SU-DHL-6 (cell line): ENCODE data around the gene GRHL3.

ENCODE experiments used
- H2AFZ ChIP-seq: fragments of 200-600 bp; sonication (generic); 2 replicates; pipeline ENCODE4 v1.6.1; 2014; ENCODE audit warnings: low read depth, mild to moderate bottlenecking, moderate library complexity, mixed read lengths, antibody characterized with exemption, low read length; ENCODE audit not compliant: severe bottlenecking
- H3F3A ChIP-seq: fragments of 200-600 bp; shearing (Covaris generic); 2 replicates; pipeline ENCODE4 v1.6.0; 2016; ENCODE audit warnings: antibody characterized with exemption, mild to moderate bottlenecking; ENCODE audit not compliant: insufficient read depth
- H3K27ac ChIP-seq: fragments of 200-600 bp; sonication (generic); 2 replicates; pipeline ENCODE4 v1.5.1; 2016; ENCODE audit warnings: low read depth, mild to moderate bottlenecking, low read length, moderate library complexity, mixed read lengths
- H3K27me3 ChIP-seq: fragments of 200-600 bp; sonication (generic), shearing (Covaris generic); 2 replicates; pipeline ENCODE4 v1.6.0; 2014; ENCODE audit warnings: mild to moderate bottlenecking, low read length
- H3K36me3 ChIP-seq: fragments of 200-600 bp; sonication (generic); 2 replicates; pipeline ENCODE4 v1.6.1; 2014; ENCODE audit warnings: mild to moderate bottlenecking, low read length, mixed read lengths
- H3K4me2 ChIP-seq: fragments of 300-600, 200-600 bp; shearing (Covaris generic), sonication (generic); 2 replicates; pipeline ENCODE4 v1.6.0; 2014; ENCODE audit warnings: low read length, low read depth, mild to moderate bottlenecking; ENCODE audit not compliant: poor library complexity, severe bottlenecking
- H3K4me3 ChIP-seq: fragments of 200-600 bp; sonication (generic); 2 replicates; pipeline ENCODE4 v1.5.1; 2014; ENCODE audit warnings: antibody characterized with exemption, low read length, mild to moderate bottlenecking, mixed read lengths; ENCODE audit not compliant: insufficient read depth, poor library complexity, severe bottlenecking
- H3K79me2 ChIP-seq: fragments of 200-600 bp; sonication (generic); 2 replicates; pipeline ENCODE4 v1.6.1; 2014; ENCODE audit warnings: mild to moderate bottlenecking, low read length, moderate library complexity; ENCODE audit not compliant: insufficient read depth
- H3K9ac ChIP-seq: fragments of 200-600 bp; sonication (generic); 2 replicates; pipeline ENCODE4 v1.7.0; 2014; ENCODE audit warnings: mild to moderate bottlenecking, low read length
- H3K9me2 ChIP-seq: fragments of 200-600 bp; sonication (generic); replicated peaks from 2 replicates; pipeline ENCODE4 v1.6.1; 2014; ENCODE audit warnings: low read length; ENCODE audit not compliant: insufficient read depth
- H3K9me3 ChIP-seq: fragments of 200-600 bp; sonication (generic); 2 replicates; pipeline ENCODE4 v1.6.1; 2014; ENCODE audit warnings: low read length, mixed read lengths; ENCODE audit not compliant: insufficient read depth
- H4K20me1 ChIP-seq: fragments of 200-600 bp; sonication (generic); 2 replicates; pipeline ENCODE4 v1.6.1; 2014; ENCODE audit warnings: low read depth, mild to moderate bottlenecking, antibody characterized with exemption, low read length, moderate library complexity, mixed read lengths
- EZH2phosphoT487 ChIP-seq: fragments of 200-600 bp; sonication (generic), shearing (Covaris generic); conservative IDR thresholded peaks from 2 replicates; pipeline ENCODE4 v1.6.1; 2018; ENCODE audit warnings: mild to moderate bottlenecking, antibody characterized with exemption, low read length, moderate library complexity, mixed read lengths
- TF ChIP-seq, protein P1 (sequence below): fragments of 200-600 bp; sonication (generic); IDR thresholded peaks from one replicate; pipeline ENCODE4 v1.5.1; 2017; ENCODE audit warnings: antibody characterized with exemption, mild to moderate bottlenecking, low read length, moderate library complexity; ENCODE audit not compliant: insufficient read depth, poor library complexity, severe bottlenecking

Gene GRHL3

DNA sequence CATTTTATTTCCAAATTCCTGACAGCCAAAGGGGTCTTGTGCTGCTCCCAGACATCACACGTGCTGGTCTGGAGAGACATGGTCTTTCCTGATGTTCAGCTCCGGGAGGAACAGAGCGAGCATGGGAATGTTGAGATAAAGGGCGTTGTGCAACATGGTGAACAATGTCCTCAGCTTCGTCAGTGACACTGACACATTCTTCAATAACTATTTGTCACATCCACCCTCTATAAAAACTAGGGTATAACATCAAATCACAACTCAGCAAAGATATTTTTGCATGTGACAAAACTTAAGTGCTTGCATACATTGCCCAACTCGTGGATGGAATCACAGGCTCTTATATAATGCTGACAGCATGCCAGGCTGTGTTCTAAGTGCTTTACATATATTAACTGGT is 42.4 kb upstream of the GRHL3 start:
- Histone ChIP-seq H3K79me2 (no peaks in the 10 kb centered on the region), H3K27ac (no peak overlapping the region), H3K9me2 (no peaks in the 10 kb centered on the region), H4K20me1 (no peaks in the 10 kb centered on the region), H3K36me3 (no peaks in the 10 kb centered on the region), H3K9me3 (no peaks in the 10 kb centered on the region), H2AFZ (no peak overlapping the region), H3K9ac (no peak overlapping the region), H3K4me2 (no peak overlapping the region), H3K27me3 (no peaks in the 10 kb centered on the region), H3K4me3 (no peak overlapping the region), H3F3A (no peaks in the 10 kb centered on the region)
- TF ChIP-seq EZH2phosphoT487 = no peak
- TF ChIP-seq, protein P1, sequence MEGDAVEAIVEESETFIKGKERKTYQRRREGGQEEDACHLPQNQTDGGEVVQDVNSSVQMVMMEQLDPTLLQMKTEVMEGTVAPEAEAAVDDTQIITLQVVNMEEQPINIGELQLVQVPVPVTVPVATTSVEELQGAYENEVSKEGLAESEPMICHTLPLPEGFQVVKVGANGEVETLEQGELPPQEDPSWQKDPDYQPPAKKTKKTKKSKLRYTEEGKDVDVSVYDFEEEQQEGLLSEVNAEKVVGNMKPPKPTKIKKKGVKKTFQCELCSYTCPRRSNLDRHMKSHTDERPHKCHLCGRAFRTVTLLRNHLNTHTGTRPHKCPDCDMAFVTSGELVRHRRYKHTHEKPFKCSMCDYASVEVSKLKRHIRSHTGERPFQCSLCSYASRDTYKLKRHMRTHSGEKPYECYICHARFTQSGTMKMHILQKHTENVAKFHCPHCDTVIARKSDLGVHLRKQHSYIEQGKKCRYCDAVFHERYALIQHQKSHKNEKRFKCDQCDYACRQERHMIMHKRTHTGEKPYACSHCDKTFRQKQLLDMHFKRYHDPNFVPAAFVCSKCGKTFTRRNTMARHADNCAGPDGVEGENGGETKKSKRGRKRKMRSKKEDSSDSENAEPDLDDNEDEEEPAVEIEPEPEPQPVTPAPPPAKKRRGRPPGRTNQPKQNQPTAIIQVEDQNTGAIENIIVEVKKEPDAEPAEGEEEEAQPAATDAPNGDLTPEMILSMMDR = no peak

DNA sequence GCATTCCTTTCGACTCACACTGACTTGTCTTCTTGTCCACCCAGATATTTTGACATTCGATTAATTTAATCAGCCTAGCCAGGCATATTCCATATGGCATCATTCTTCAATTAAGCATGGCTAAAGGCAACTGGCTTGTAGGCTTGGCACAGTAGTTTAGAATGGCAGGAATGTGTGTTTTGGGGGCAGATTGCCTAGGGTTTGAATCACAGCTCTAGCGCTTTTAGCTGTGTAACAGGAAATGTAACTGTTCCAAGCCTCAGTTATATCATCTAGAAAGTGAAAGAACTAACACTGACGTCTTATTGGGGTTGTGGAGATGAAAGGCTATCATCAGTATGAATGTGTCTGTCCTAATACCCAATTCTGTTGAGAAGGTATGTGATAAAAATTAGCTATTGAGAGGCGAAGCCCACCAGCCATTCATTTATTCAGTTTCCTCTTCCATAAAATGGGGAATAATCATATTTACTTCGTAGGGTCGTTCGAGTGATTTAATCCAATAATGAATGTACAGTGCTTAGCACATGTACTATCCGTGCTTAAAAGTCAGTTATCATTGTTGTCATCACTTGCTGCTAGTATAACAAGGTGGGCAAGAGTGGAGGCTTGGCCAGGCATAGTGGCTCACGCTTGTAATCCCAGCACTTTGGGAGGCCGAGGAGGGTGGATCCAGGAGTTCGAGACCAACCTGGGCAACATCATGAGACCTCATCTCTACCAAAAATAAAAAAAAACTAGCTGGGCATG is 41.6 kb upstream of the GRHL3 start:
- no peaks in the 10 kb centered on the region for H3K36me3 ChIP-seq
- no peaks in the 10 kb centered on the region for H3K9me2 ChIP-seq
- no peak overlapping the region for H3K27ac ChIP-seq
- no peaks in the 10 kb centered on the region for H3F3A ChIP-seq
- H2AFZ ChIP-seq = no peak overlapping the region
- no peak for TF ChIP-seq EZH2phosphoT487
- TF ChIP-seq, protein P1 = no peak
- no peak overlapping the region for H3K4me2 ChIP-seq
- no peaks in the 10 kb centered on the region for H4K20me1 ChIP-seq
- H3K4me3 ChIP-seq = no peak overlapping the region
- H3K9me3 ChIP-seq = no peaks in the 10 kb centered on the region
- H3K79me2 ChIP-seq = no peaks in the 10 kb centered on the region
- H3K27me3 ChIP-seq = no peaks in the 10 kb centered on the region
- H3K9ac ChIP-seq = no peak overlapping the region

DNA sequence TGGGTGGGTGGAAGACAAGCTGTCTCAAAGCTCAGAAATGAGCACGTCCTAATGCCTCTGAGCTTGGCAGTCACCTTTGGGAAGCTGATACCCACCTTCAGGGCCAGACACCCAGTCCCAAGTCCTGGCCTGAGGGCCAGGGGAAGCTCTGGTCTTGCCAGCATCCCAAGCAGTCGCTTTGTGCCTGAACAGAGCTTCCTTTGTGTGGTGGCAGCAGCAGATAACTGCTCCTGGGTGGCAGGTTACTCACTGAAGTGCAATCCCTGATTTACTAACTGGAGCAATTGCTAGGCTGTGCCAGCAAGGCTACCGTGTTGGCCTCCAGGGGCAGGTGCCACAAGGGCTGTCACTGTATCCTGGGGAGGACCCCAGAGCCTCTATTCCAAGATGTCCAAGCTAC is 40.4 kb upstream of the GRHL3 start:
- no peaks in the 10 kb centered on the region for H3K9me3 ChIP-seq
- H3K79me2 ChIP-seq = no peaks in the 10 kb centered on the region
- no peaks in the 10 kb centered on the region for H3K27me3 ChIP-seq
- no peak overlapping the region for H3K4me3 ChIP-seq
- H3K4me2 ChIP-seq = no peak overlapping the region
- no peaks in the 10 kb centered on the region for H3K36me3 ChIP-seq
- H2AFZ ChIP-seq = no peak overlapping the region
- no peak for TF ChIP-seq EZH2phosphoT487
- TF ChIP-seq, protein P1 = no peak
- no peaks in the 10 kb centered on the region for H4K20me1 ChIP-seq
- H3K27ac ChIP-seq = no peak overlapping the region
- no peaks in the 10 kb centered on the region for H3F3A ChIP-seq
- H3K9me2 ChIP-seq = no peaks in the 10 kb centered on the region
- no peak overlapping the region for H3K9ac ChIP-seq
